Caco-2 (cell line): ENCODE results near the gene NAALADL2. TPM values are rescaled to one million over a fixed set of nuclear protein-coding genes. Genes with fewer than 3 reads are reported as not detected.
"Not testable (repeated sequence)": the region's sequence is repeated elsewhere in the genome, so short reads cannot be mapped to it uniquely, and the experiment has no call there.

Source experiments
- BruUV-seq: library from RNA; stranded (reverse); fragments of 400-500 nt; replicated peaks from 2 replicates; lab custom pipeline; 2021; lab: Mats Ljungman, UMichigan
- CTCF ChIA-PET: fragments of 300-600 bp; sonication (Branson Sonifier 250); formaldehyde crosslinking; loops from one replicate; lab custom pipeline; 2022; ENCODE audit warnings: antibody characterized with exemption; lab: Charles Lee
- POLR2A ChIA-PET: fragments of 300-600 bp; sonication (Branson Sonifier 250); formaldehyde crosslinking; loops from one replicate; lab custom pipeline; 2022; ENCODE audit warnings: antibody characterized with exemption; lab: Charles Lee
- DNase-seq, 2 experiments: peaks; one replicate each; pipeline versions ENCODE4 v3.0.0 to v3.0.0-alpha.2; 2020 to 2022
- H3K27me3 ChIP-seq: replicated peaks from 2 replicates; pipeline ENCODE4 v1.6.0; 2011; ENCODE audit warnings: low read length; ENCODE audit not compliant: control insufficient read depth, insufficient read depth
- H3K36me3 ChIP-seq: 2 replicates; pipeline ENCODE4 v1.5.1; 2011; ENCODE audit warnings: low read length; ENCODE audit not compliant: control insufficient read depth, insufficient read depth
- H3K4me1 ChIP-seq: fragments of 250-450 bp; sonication (Bioruptor Pico); 2 replicates; pipeline ENCODE4 v1.5.1; 2020; ENCODE audit warnings: mild to moderate bottlenecking
- H3K4me3 ChIP-seq: 2 replicates; pipeline ENCODE4 v1.5.1; 2011; ENCODE audit warnings: low read depth, mild to moderate bottlenecking, control low read depth, low read length
- H3K9me3 ChIP-seq: fragments of 250-450 bp; sonication (Bioruptor Pico); 2 replicates; pipeline ENCODE4 v1.5.1; 2020; ENCODE audit warnings: mild to moderate bottlenecking, moderate library complexity
- H3K27ac Mint-ChIP-seq: one replicate; pipeline ENCODE4 v1.8.0; 2022; ENCODE audit warnings: mixed read lengths; ENCODE audit not compliant: unreplicated experiment
- H3K27me3 Mint-ChIP-seq: one replicate; pipeline ENCODE4 v1.8.0; 2022; ENCODE audit warnings: mixed read lengths; ENCODE audit not compliant: insufficient read depth, unreplicated experiment
- H3K36me3 Mint-ChIP-seq: one replicate; pipeline ENCODE4 v1.8.0; 2022; ENCODE audit warnings: mild to moderate bottlenecking, mixed read lengths; ENCODE audit not compliant: insufficient read depth, unreplicated experiment
- H3K4me1 Mint-ChIP-seq: one replicate; pipeline ENCODE4 v1.8.0; 2022; ENCODE audit warnings: low read depth, mixed read lengths; ENCODE audit not compliant: unreplicated experiment
- H3K4me3 Mint-ChIP-seq: one replicate; pipeline ENCODE4 v1.8.0; 2022; ENCODE audit warnings: mild to moderate bottlenecking, moderate library complexity, mixed read lengths; ENCODE audit not compliant: unreplicated experiment
- H3K9me3 Mint-ChIP-seq: one replicate; pipeline ENCODE4 v1.8.0; 2022; ENCODE audit warnings: mixed read lengths; ENCODE audit not compliant: unreplicated experiment
- CTCF ChIP-seq, 2 experiments: fragments of 200-600 bp in 1 of 2; IDR thresholded peaks; 1 replicate in 1 of 2; 2 replicates in 1 of 2; pipeline versions ENCODE4 v1.5.1 to v1.8.0; 2011 to 2022; ENCODE audit warnings: antibody characterized with exemption in 1 of 2, control low read depth in 1 of 2, inconsistent platforms in 1 of 2, low read depth in 1 of 2, low read length in 1 of 2, mild to moderate bottlenecking in 1 of 2, moderate library complexity in 1 of 2; ENCODE audit not compliant: insufficient read depth in 1 of 2, severe bottlenecking in 1 of 2, unreplicated experiment in 1 of 2
- intact Hi-C: fragments of 100-400 bp; cut with micrococcal nuclease; formaldehyde crosslinking; loops from one replicate; pipeline ENCODE4 v1.10.0; 2022; ENCODE audit not compliant: unreplicated experiment
- total RNA-seq: library from RNA; stranded (reverse); gene quantifications from 2 replicates; pipeline ENCODE4 v1.2.3, GENCODE V29; 2022

The NAALADL2 gene
- total RNA-seq, 1 experiment from 2014 or later = 4.4 TPM

DNA sequence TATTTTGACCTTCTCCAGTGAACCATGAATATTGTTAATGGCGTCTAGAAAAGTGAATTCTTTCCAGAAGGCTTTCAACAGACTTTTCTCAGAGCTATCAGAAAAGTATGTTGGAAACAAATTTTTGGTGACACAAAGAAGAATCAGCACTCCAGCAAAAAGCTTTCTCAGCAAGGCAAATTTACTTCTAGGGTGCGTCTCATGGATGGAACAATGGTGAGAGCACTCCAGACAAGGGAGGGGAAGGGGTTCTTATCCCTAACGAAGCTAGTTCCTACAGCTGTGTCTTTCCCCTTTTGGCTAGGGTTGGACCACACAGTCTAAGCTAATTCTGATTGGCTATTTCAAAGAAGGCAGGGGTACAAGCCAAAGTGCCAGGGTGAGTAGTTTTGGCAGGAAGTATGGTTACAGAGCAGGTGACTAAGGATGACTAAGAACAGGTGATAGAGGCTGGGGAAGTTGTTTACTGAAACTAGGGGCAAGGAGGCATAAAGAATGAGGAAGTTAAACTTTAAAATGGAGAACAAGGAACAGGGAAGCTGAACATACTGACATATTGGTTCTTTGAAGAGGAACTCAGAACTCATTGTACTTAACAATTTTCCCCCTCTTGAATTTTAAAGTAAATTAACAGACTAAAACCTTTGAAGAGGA is 959.8 kb downstream of the NAALADL2 start:
- Mint-ChIP-seq H3K9me3 (peaks cover 23% of the 10 kb centered on the region), H3K36me3 (no peaks in the 10 kb centered on the region), H3K4me1 (no peaks in the 10 kb centered on the region), H3K4me3 (no peak overlapping the region), H3K27me3 (no peaks in the 10 kb centered on the region), H3K27ac (no peak overlapping the region)
- TF ChIP-seq CTCF (IDR thresholded peaks at IDR 0.05; ENCODE audit: insufficient read depth in 1 of 2, low read depth in 1 of 2, low read length in 1 of 2, severe bottlenecking in 1 of 2, unreplicated experiment in 1 of 2) = no peak
- Histone ChIP-seq H3K4me1 (no peaks in the 10 kb centered on the region), H3K4me3 (no peak overlapping the region), H3K27me3 (no peaks in the 10 kb centered on the region), H3K9me3 (peaks cover 6% of the 10 kb centered on the region), H3K36me3 (no peaks in the 10 kb centered on the region)
- POLR2A ChIA-PET = no interaction called here
- BruUV-seq = no TSS peak
- intact Hi-C loops = no loop called here
- CTCF ChIA-PET = no interaction called here
- DNase-seq = no peak

- CTCF ChIA-PET, DNase-seq, H3K4me3 Mint-ChIP-seq, BruUV-seq, intact Hi-C loops, H3K36me3 Mint-ChIP-seq, POLR2A ChIA-PET, H3K4me1 Mint-ChIP-seq, H3K27me3 ChIP-seq, H3K9me3 ChIP-seq, H3K4me1 ChIP-seq, H3K27me3 Mint-ChIP-seq, H3K36me3 ChIP-seq, H3K27ac Mint-ChIP-seq, H3K4me3 ChIP-seq: not testable (repeated sequence)
- peaks cover 23% of the 10 kb centered on the region for H3K9me3 Mint-ChIP-seq
Measured at GRCh38 chr3:175822766-175823491, 963.8 kb downstream of the NAALADL2 start.

DNA sequence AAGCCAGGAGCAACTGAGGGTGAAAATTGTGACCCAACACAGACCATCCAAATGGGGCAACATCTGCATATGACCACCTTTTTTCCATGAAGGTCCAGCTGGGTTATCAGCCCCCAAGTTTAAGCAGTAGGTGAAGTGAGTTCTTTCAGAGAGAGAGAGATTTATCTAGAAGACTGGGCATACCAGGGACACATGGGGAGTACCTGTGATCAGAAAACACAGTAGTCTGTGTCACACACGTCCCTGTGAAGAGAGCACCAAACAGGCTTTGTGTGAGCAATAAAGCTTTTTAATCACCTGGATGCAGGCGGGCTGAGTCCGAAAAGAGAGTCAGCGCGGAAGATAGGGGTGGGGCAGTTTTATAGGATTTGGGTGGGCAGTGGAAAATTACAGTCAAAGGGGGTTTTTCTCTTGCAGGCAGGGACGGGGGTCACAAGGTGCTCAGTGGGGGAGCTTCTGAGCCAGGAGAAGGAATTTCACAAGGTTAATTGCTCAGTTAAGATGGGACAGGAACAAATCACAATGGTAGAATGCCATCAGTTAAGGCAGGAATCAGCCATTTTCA is 966.0 kb downstream of the NAALADL2 start:
- DNase-seq, H3K4me1 ChIP-seq, H3K36me3 ChIP-seq, H3K9me3 ChIP-seq, H3K4me1 Mint-ChIP-seq, intact Hi-C loops, H3K4me3 Mint-ChIP-seq, H3K4me3 ChIP-seq, CTCF ChIA-PET, BruUV-seq, H3K27ac Mint-ChIP-seq, H3K36me3 Mint-ChIP-seq, POLR2A ChIA-PET, H3K27me3 Mint-ChIP-seq, H3K9me3 Mint-ChIP-seq, H3K27me3 ChIP-seq: not testable (repeated sequence)

DNA sequence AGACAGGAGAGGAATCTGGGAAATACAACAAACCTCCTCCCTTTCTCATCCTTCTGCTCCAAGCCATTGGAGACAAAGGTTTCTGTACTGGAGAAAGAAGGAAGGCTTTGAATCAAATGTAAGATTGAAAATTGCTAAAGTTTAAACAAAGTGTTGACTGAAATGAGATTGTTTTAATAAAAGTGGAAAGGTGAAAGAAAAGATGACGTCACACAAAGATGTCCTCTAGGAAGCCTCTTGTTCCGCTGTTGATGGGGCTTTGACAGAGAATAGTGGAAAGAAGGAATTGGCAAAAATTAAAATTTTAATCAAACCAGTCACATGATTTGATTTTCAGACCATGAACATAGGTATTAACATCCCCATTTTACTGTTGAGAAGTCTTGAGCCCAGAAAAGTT is 967.6 kb downstream of the NAALADL2 start:
- Mint-ChIP-seq H3K27me3 (peaks cover 5% of the 10 kb centered on the region), H3K4me3 (no peak overlapping the region), H3K9me3 (no peaks in the 10 kb centered on the region), H3K4me1 (no peaks in the 10 kb centered on the region), H3K36me3 (no peaks in the 10 kb centered on the region), H3K27ac (no peak overlapping the region)
- Histone ChIP-seq H3K9me3 (no peaks in the 10 kb centered on the region), H3K27me3 (no peaks in the 10 kb centered on the region), H3K36me3 (no peaks in the 10 kb centered on the region), H3K4me3 (no peak overlapping the region), H3K4me1 (no peaks in the 10 kb centered on the region)
- POLR2A ChIA-PET = no interaction called here
- intact Hi-C loops = no loop called here
- no TSS peak for BruUV-seq
- no peak for DNase-seq
- CTCF ChIA-PET = no interaction called here
- TF ChIP-seq CTCF (IDR thresholded peaks at IDR 0.05; ENCODE audit: insufficient read depth in 1 of 2, low read depth in 1 of 2, low read length in 1 of 2, severe bottlenecking in 1 of 2, unreplicated experiment in 1 of 2) = no peak

DNA sequence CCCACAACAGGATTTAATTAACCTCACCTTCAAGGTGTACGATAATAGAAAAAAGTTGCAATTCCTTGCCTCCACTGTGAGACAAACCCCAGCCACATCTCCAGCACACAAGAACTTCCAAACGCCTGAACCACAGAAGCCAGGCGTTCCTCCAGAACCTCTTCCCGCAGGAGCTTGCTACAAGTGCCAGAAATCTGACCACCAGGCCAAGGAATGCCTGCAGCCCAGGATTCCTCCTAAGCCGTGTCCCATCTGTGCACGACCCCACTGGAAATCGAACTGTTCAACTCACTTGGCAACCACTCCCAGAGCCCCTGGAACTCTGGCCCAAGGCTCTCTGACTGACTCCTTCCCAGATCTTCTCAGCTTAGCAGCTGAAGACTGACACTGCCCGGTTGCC is 970.7 kb downstream of the NAALADL2 start:
- DNase-seq, CTCF ChIA-PET, POLR2A ChIA-PET, H3K9me3 Mint-ChIP-seq, H3K36me3 Mint-ChIP-seq, H3K27ac Mint-ChIP-seq, H3K4me1 ChIP-seq, H3K4me3 Mint-ChIP-seq, H3K27me3 ChIP-seq, H3K4me1 Mint-ChIP-seq, H3K9me3 ChIP-seq, H3K36me3 ChIP-seq, BruUV-seq, H3K27me3 Mint-ChIP-seq, intact Hi-C loops, H3K4me3 ChIP-seq: not testable (repeated sequence)
